Neuronal stem cell (in vitro differentiated cells): Measurements from ENCODE around the gene GCLC.
A peak's percentile ranks its signal among the peaks of the same experiment; 100 is the strongest.

Source experiments
- DNase-seq: peaks from one replicate; pipeline ENCODE4 v3.0.0-alpha.2; 2013; ENCODE audit warnings: low spot score
- H2AFZ ChIP-seq: one replicate; pipeline ENCODE4 v1.6.1; 2013; ENCODE audit warnings: mild to moderate bottlenecking, low read length, inconsistent platforms
- H2AK5ac ChIP-seq: 2 replicates; pipeline ENCODE4 v1.6.1; 2013; ENCODE audit warnings: low read depth, mild to moderate bottlenecking, inconsistent platforms, low read length, moderate library complexity, mixed read lengths
- H2BK120ac ChIP-seq: 2 replicates; pipeline ENCODE4 v1.6.1; 2013; ENCODE audit warnings: low read depth, mild to moderate bottlenecking, inconsistent platforms, low read length, moderate library complexity, mixed read lengths
- H2BK12ac ChIP-seq: one replicate; pipeline ENCODE4 v1.6.1; 2013; ENCODE audit warnings: low read length, inconsistent platforms
- H2BK15ac ChIP-seq: 2 replicates; pipeline ENCODE4 v1.6.1; 2013; ENCODE audit warnings: mild to moderate bottlenecking, low read length, inconsistent platforms, mixed read lengths
- H2BK5ac ChIP-seq: one replicate; pipeline ENCODE4 v1.6.1; 2013; ENCODE audit warnings: inconsistent platforms, mild to moderate bottlenecking, low read length, moderate library complexity
- H3K14ac ChIP-seq: one replicate; pipeline ENCODE4 v1.6.1; 2013; ENCODE audit warnings: low read length, inconsistent platforms
- H3K18ac ChIP-seq: 2 replicates; pipeline ENCODE4 v1.6.1; 2013; ENCODE audit warnings: low read length, inconsistent platforms
- H3K23ac ChIP-seq: 2 replicates; pipeline ENCODE4 v1.6.1; 2013; ENCODE audit warnings: low read depth, mild to moderate bottlenecking, mixed read lengths, low read length, inconsistent platforms; ENCODE audit not compliant: poor library complexity
- H3K27ac ChIP-seq: replicated peaks from 3 replicates; pipeline ENCODE4 v1.5.1; 2013; ENCODE audit warnings: low read length, inconsistent platforms
- H3K27me3 ChIP-seq, 3 experiments: 2 replicates each; pipeline ENCODE4 v1.6.1; 2013; ENCODE audit warnings: low read length in 3 of 3, mild to moderate bottlenecking in 2 of 3, inconsistent platforms in 1 of 3, low read depth in 1 of 3, mixed read lengths in 1 of 3, moderate library complexity in 1 of 3; ENCODE audit not compliant: control insufficient read depth in 3 of 3, insufficient read depth in 3 of 3
- H3K36me3 ChIP-seq, 2 donors: replicated peaks in 1 of 2; 2 replicates each; pipeline ENCODE4 v1.6.1; 2013; ENCODE audit warnings: low read length in 2 of 2; ENCODE audit not compliant: control insufficient read depth in 2 of 2, insufficient read depth in 2 of 2
- H3K4ac ChIP-seq: 2 replicates; pipeline ENCODE4 v1.6.1; 2013; ENCODE audit warnings: inconsistent platforms, mild to moderate bottlenecking, low read length, moderate library complexity
- H3K4me1 ChIP-seq, 2 donors: 1 replicate in 1 of 2; 2 replicates in 1 of 2; pipeline ENCODE4 v1.6.1; 2013; ENCODE audit warnings: low read length in 2 of 2, low read depth in 1 of 2; ENCODE audit not compliant: control insufficient read depth in 2 of 2, insufficient read depth in 1 of 2
- H3K4me2 ChIP-seq: one replicate; pipeline ENCODE4 v1.6.1; 2013; ENCODE audit warnings: mild to moderate bottlenecking, low read length, inconsistent platforms; ENCODE audit not compliant: insufficient read depth, poor library complexity, severe bottlenecking
- H3K4me3 ChIP-seq, 2 donors: 2 replicates each; pipeline ENCODE4 v1.5.1; 2013; ENCODE audit warnings: low read length in 2 of 2, mild to moderate bottlenecking in 2 of 2, inconsistent platforms in 1 of 2, moderate library complexity in 1 of 2
- H3K79me1 ChIP-seq: one replicate; pipeline ENCODE4 v1.6.1; 2013; ENCODE audit warnings: low read depth, mild to moderate bottlenecking, inconsistent platforms, low read length, moderate library complexity
- H3K9ac ChIP-seq: one replicate; pipeline ENCODE4 v1.6.1; 2013; ENCODE audit warnings: mild to moderate bottlenecking, low read depth, low read length, inconsistent platforms; ENCODE audit not compliant: poor library complexity
- H3K9me3 ChIP-seq, 2 donors: replicated peaks in 1 of 2; 2 replicates each; pipeline versions ENCODE3 to v1.6.1; 2013; ENCODE audit warnings: low read length in 2 of 2, mild to moderate bottlenecking in 2 of 2, inconsistent platforms in 1 of 2, low read depth in 1 of 2, mixed read lengths in 1 of 2, moderate library complexity in 1 of 2; ENCODE audit not compliant: control insufficient read depth in 2 of 2, insufficient read depth in 1 of 2
- H4K8ac ChIP-seq: one replicate; pipeline ENCODE4 v1.6.1; 2013; ENCODE audit warnings: low read depth, mild to moderate bottlenecking, inconsistent platforms, low read length, moderate library complexity
- H4K91ac ChIP-seq: one replicate; pipeline ENCODE4 v1.6.1; 2013; ENCODE audit warnings: low read length, low read depth, mild to moderate bottlenecking, inconsistent platforms; ENCODE audit not compliant: poor library complexity
- WGBS, 2 donors: extraction: QIAGEN DNeasy Blood & Tissue Kit; methylation state at CpG; one replicate each; pipeline ENCODE4 v1.1.7; 2013; ENCODE audit warnings: missing lambda C conversion rate in 2 of 2, mixed read lengths in 1 of 2; ENCODE audit not compliant: insufficient read length in 2 of 2, insufficient replicate concordance in 1 of 2; ENCODE audit errors: extremely low coverage in 2 of 2; 5-methylcytosine and 5-hydroxymethylcytosine counted together

Gene GCLC

GRCh38 chr6:53530346-53530745, 14.6 kb downstream of the GCLC start:
- no peak for DNase-seq
- Histone ChIP-seq H3K36me3 (no peaks in the 10 kb centered on the region), H3K27ac (peak overlapping the region; percentile 43), H3K4me2 (peak overlapping the region; percentile 28), H4K91ac (no peak overlapping the region), H2BK120ac (no peak overlapping the region), H3K9ac (no peak overlapping the region), H2AK5ac (no peak overlapping the region), H2BK15ac (no peak overlapping the region), H3K4me1 (peaks cover 24 to 34% of the 10 kb centered on the region in 2 donors), H3K9me3 (no peaks in the 10 kb centered on the region), H4K8ac (no peak overlapping the region), H3K27me3 (no peaks in the 10 kb centered on the region), H2AFZ (no peak overlapping the region), H3K14ac (no peak overlapping the region), H3K79me1 (peaks cover 2% of the 10 kb centered on the region), H3K4ac (no peak overlapping the region), H3K23ac (no peak overlapping the region), H3K4me3 (no peak overlapping the region), H2BK5ac (no peak overlapping the region), H2BK12ac (no peak overlapping the region), H3K18ac (no peak overlapping the region)
- WGBS, 2 donors: no CpG with 5 or more reads among the region's 5 CpGs

GRCh38 chr6:53529324-53530036, 15.4 kb downstream of the GCLC start:
- no peak overlapping the region for H3K27ac ChIP-seq
- no peak for DNase-seq

GRCh38 chr6:53528107-53528506, 16.8 kb downstream of the GCLC start:
- Histone ChIP-seq H2BK120ac (no peak overlapping the region), H3K27ac (no peak overlapping the region), H2BK15ac (no peak overlapping the region), H2AFZ (no peak overlapping the region), H2BK5ac (no peak overlapping the region), H3K9ac (no peak overlapping the region), H3K4me3 (no peak overlapping the region), H3K14ac (no peak overlapping the region), H3K4me2 (no peak overlapping the region), H3K79me1 (peaks cover 2% of the 10 kb centered on the region), H3K4me1 (peaks cover 24 to 34% of the 10 kb centered on the region in 2 donors), H3K36me3 (no peaks in the 10 kb centered on the region), H3K18ac (no peak overlapping the region), H2BK12ac (no peak overlapping the region), H3K9me3 (no peaks in the 10 kb centered on the region), H4K8ac (no peak overlapping the region), H3K27me3 (no peaks in the 10 kb centered on the region), H3K4ac (no peak overlapping the region), H3K23ac (no peak overlapping the region), H2AK5ac (no peak overlapping the region), H4K91ac (no peak overlapping the region)
- no peak for DNase-seq

More at GRCh38 chr6:53529324-53530036, 15.4 kb downstream of the GCLC start:
- Histone ChIP-seq H3K4me1 (peaks cover 24 to 34% of the 10 kb centered on the region in 2 donors), H3K27me3 (no peaks in the 10 kb centered on the region), H2BK120ac (no peak overlapping the region), H2AFZ (no peak overlapping the region), H3K4ac (no peak overlapping the region), H2BK12ac (no peak overlapping the region), H3K79me1 (peaks cover 2% of the 10 kb centered on the region), H2BK5ac (no peak overlapping the region), H3K36me3 (no peaks in the 10 kb centered on the region), H2AK5ac (no peak overlapping the region), H2BK15ac (no peak overlapping the region), H3K4me3 (no peak overlapping the region), H3K4me2 (no peak overlapping the region), H3K9ac (no peak overlapping the region), H3K9me3 (no peaks in the 10 kb centered on the region), H3K23ac (no peak overlapping the region), H4K91ac (no peak overlapping the region), H3K18ac (no peak overlapping the region), H3K14ac (no peak overlapping the region), H4K8ac (no peak overlapping the region)
- no CpG with 5 or more reads among the region's 5 CpGs for WGBS, 2 donors

GRCh38 chr6:53527249-53527765, 17.6 kb downstream of the GCLC start:
- H4K8ac ChIP-seq: no peak overlapping the region
- WGBS, 2 donors: no CpG with 5 or more reads among the region's 4 CpGs

More at GRCh38 chr6:53527249-53527765, 17.6 kb downstream of the GCLC start:
- H3K18ac ChIP-seq: peak overlapping the region; percentile 85
- no peak for DNase-seq
- H3K4me2 ChIP-seq: peak overlapping the region; percentile 30
- H2BK120ac ChIP-seq: no peak overlapping the region
- no peak overlapping the region for H2BK15ac ChIP-seq
- no peaks in the 10 kb centered on the region for H3K36me3 ChIP-seq
- H3K9me3 ChIP-seq: no peaks in the 10 kb centered on the region
- H2AK5ac ChIP-seq: peak overlapping the region; percentile 48
- H4K91ac ChIP-seq: no peak overlapping the region
- no peak overlapping the region for H3K4me3 ChIP-seq
- no peak overlapping the region for H3K14ac ChIP-seq
- peak overlapping the region; percentile 29 for H3K27ac ChIP-seq
- no peak overlapping the region for H2AFZ ChIP-seq
- no peak overlapping the region for H3K23ac ChIP-seq
- H3K79me1 ChIP-seq: peaks cover 2% of the 10 kb centered on the region
- H3K9ac ChIP-seq: no peak overlapping the region
- H2BK5ac ChIP-seq: no peak overlapping the region
- peaks cover 24 to 31% of the 10 kb centered on the region in 2 donors for H3K4me1 ChIP-seq
- no peaks in the 10 kb centered on the region for H3K27me3 ChIP-seq
- peak overlapping the region; percentile 35 for H2BK12ac ChIP-seq
- no peak overlapping the region for H3K4ac ChIP-seq
